B cell (primary cell): Measurements from ENCODE around the gene MCF2L. TPM values are rescaled to one million over a fixed set of nuclear protein-coding genes. Genes with fewer than 3 reads are reported as not detected.

Experiments used
- ATAC-seq: fragments of 200-7000 bp; cut with Tn5 transposase; one replicate; pipeline ENCODE4 v1.10.0; 2021; ENCODE audit warnings: low read depth, mild to moderate bottlenecking, moderate number of reproducible peaks, moderate library complexity
- CTCF ChIA-PET: fragments of 350-600 bp; sonication (Branson Sonifier 250); formaldehyde crosslinking; loops from one replicate; lab custom pipeline; 2021; ENCODE audit warnings: antibody characterized with exemption, inconsistent platforms; lab: Charles Lee
- POLR2A ChIA-PET: fragments of 350-600 bp; sonication (Branson Sonifier 250); formaldehyde crosslinking; loops from one replicate; lab custom pipeline; 2021; ENCODE audit warnings: antibody characterized with exemption; lab: Charles Lee
- DNase-seq: peaks from one replicate; pipeline ENCODE4 v3.0.0; 2013
- H2AFZ ChIP-seq: 2 replicates; pipeline ENCODE4 v1.6.1; 2012; ENCODE audit warnings: mild to moderate bottlenecking, low read depth, low read length; ENCODE audit not compliant: insufficient read depth, poor library complexity, severe bottlenecking
- H3K27ac ChIP-seq, 2 donors: 1 replicate in 1 of 2; 2 replicates in 1 of 2; pipeline ENCODE4 v1.5.1; 2012 to 2013; ENCODE audit warnings: low read length in 2 of 2, mild to moderate bottlenecking in 2 of 2, moderate library complexity in 1 of 2
- H3K27me3 ChIP-seq, 4 experiments: fragments of 200-600 bp in 1 of 4; sonication (generic) in 1 of 4; replicated peaks in 1 of 4; 1 replicate in 2 of 4; 2 replicates in 2 of 4; pipeline versions ENCODE4 v1.6.1 to v1.7.0; 2013 to 2016; ENCODE audit warnings: low read length in 3 of 4, mild to moderate bottlenecking in 2 of 4, mixed read lengths in 1 of 4, moderate library complexity in 1 of 4; ENCODE audit not compliant: insufficient read depth in 4 of 4, control insufficient read depth in 3 of 4; ENCODE audit errors: control extremely low read depth in 1 of 4
- H3K36me3 ChIP-seq, 2 experiments: replicated peaks in 1 of 2; 1 replicate in 1 of 2; 2 replicates in 1 of 2; pipeline versions ENCODE4 v1.6.1 to v1.7.1; 2013; ENCODE audit warnings: low read length in 1 of 2; ENCODE audit not compliant: insufficient read depth in 2 of 2, control insufficient read depth in 1 of 2; ENCODE audit errors: control extremely low read depth in 1 of 2, extremely low read depth in 1 of 2
- H3K4me1 ChIP-seq, 2 donors: fragments of 200-600 bp in 1 of 2; sonication (generic) in 1 of 2; 1 replicate in 1 of 2; 2 replicates in 1 of 2; pipeline versions ENCODE4 v1.5.1 to v1.6.1; 2013 to 2017; ENCODE audit warnings: low read length in 2 of 2; ENCODE audit not compliant: control insufficient read depth in 2 of 2, insufficient read depth in 2 of 2
- H3K4me2 ChIP-seq: replicated peaks from 2 replicates; pipeline ENCODE3; 2012; ENCODE audit warnings: mild to moderate bottlenecking, low read depth, low read length; ENCODE audit not compliant: poor library complexity, severe bottlenecking
- H3K4me3 ChIP-seq, 5 experiments: fragments of 200-600 bp in 1 of 5; sonication (generic) in 1 of 5; 1 replicate in 3 of 5; 2 replicates in 2 of 5; pipeline versions ENCODE4 v1.5.1 to v1.7.0; 2011 to 2016; ENCODE audit warnings: low read length in 4 of 5, mild to moderate bottlenecking in 4 of 5, low read depth in 2 of 5, control low read depth in 1 of 5, moderate library complexity in 1 of 5; ENCODE audit not compliant: insufficient read depth in 1 of 5; ENCODE audit errors: control extremely low read depth in 1 of 5, extremely low read depth in 1 of 5
- H3K79me2 ChIP-seq: fragments of 200-600 bp; sonication (generic); one replicate; pipeline ENCODE4 v1.6.0; 2016; ENCODE audit warnings: low read length; ENCODE audit not compliant: control insufficient read depth, insufficient read depth
- H3K9ac ChIP-seq: fragments of 200-600 bp; sonication (generic); 2 replicates; pipeline ENCODE4 v1.6.1; 2017; ENCODE audit warnings: mild to moderate bottlenecking, low read length, moderate library complexity
- H3K9me3 ChIP-seq, 3 donors: one replicate each; pipeline versions ENCODE4 v1.6.1 to v1.7.1; 2013; ENCODE audit warnings: low read length in 2 of 3; ENCODE audit not compliant: control insufficient read depth in 2 of 3, insufficient read depth in 1 of 3; ENCODE audit errors: control extremely low read depth in 1 of 3
- H4K20me1 ChIP-seq: 2 replicates; pipeline ENCODE4 v1.6.0; 2012; ENCODE audit warnings: mild to moderate bottlenecking, low read length; ENCODE audit not compliant: insufficient read depth, control insufficient read depth, poor library complexity, severe bottlenecking
- H3K27ac Mint-ChIP-seq: one replicate; pipeline ENCODE4 v1.8.0; 2021; ENCODE audit warnings: mixed read lengths
- H3K27me3 Mint-ChIP-seq: one replicate; pipeline ENCODE4 v1.8.0; 2021; ENCODE audit warnings: mixed read lengths
- H3K4me1 Mint-ChIP-seq: one replicate; pipeline ENCODE4 v1.8.0; 2021; ENCODE audit warnings: mixed read lengths
- H3K4me3 Mint-ChIP-seq: one replicate; pipeline ENCODE4 v1.8.0; 2021; ENCODE audit warnings: mixed read lengths
- H3K9me3 Mint-ChIP-seq: one replicate; pipeline ENCODE4 v1.8.0; 2022; ENCODE audit warnings: mixed read lengths; ENCODE audit not compliant: insufficient read depth
- CTCF ChIP-seq: fragments of 200-600 bp; IDR thresholded peaks from one replicate; pipeline ENCODE4 v1.8.0; 2022; ENCODE audit warnings: antibody characterized with exemption, mild to moderate bottlenecking
- EZH2 ChIP-seq: IDR thresholded peaks from 2 replicates; pipeline ENCODE4 v1.6.1; 2012; ENCODE audit warnings: borderline replicate concordance, low read depth, mild to moderate bottlenecking, moderate library complexity, low read length; ENCODE audit not compliant: insufficient read depth, poor library complexity, severe bottlenecking
- WGBS: methylation state at CpG from one replicate; pipeline ENCODE4 v1.1.5; 2013; ENCODE audit warnings: missing lambda C conversion rate; ENCODE audit not compliant: insufficient coverage; 5-methylcytosine and 5-hydroxymethylcytosine counted together
- intact Hi-C: fragments of 100-400 bp; cut with micrococcal nuclease; formaldehyde crosslinking; loops from one replicate; pipeline ENCODE4 v1.10.0; 2022
- polyA plus RNA-seq: library from polyadenylated mRNA; depleted of rRNA; stranded (reverse); fragments of >200 nt; gene quantifications from 2 replicates; pipeline ENCODE4 v1.2.3, GENCODE V29; 2012
- total RNA-seq, 2 donors: library from RNA; stranded (reverse); fragments of 120-200 nt in 1 of 2; gene quantifications; 1 replicate in 1 of 2; 2 replicates in 1 of 2; pipeline versions ENCODE4 v1.2.3 to v1.2.4, GENCODE V29; 2013 to 2022

Gene MCF2L
- total and polyA plus RNA-seq, 2 donors (not counting 1 experiment from before 2014, with no cell fraction given) = 3.7 to 8.2 TPM

- intact Hi-C loops = no loop called here
- POLR2A ChIA-PET = no interaction called here
- WGBS = 89% methylated on average over 9 of the region's 12 CpGs
Observed at GRCh38 chr13:112957295-112957677, 11.7 kb upstream of the MCF2L start.

More at GRCh38 chr13:112957295-112957677, 11.7 kb upstream of the MCF2L start:
- Histone ChIP-seq H3K4me2 (no peak overlapping the region), H3K4me3 (no peak overlapping the region), H4K20me1 (no peaks in the 10 kb centered on the region), H2AFZ (no peak overlapping the region), H3K79me2 (no peaks in the 10 kb centered on the region), H3K36me3 (no peaks in the 10 kb centered on the region), H3K27ac (no peak overlapping the region), H3K4me1 (no peaks in the 10 kb centered on the region), H3K27me3 (no peaks in the 10 kb centered on the region), H3K9me3 (no peaks in the 10 kb centered on the region), H3K9ac (no peak overlapping the region)
- CTCF ChIA-PET = no interaction called here
- Mint-ChIP-seq H3K4me1 (no peaks in the 10 kb centered on the region), H3K9me3 (no peaks in the 10 kb centered on the region), H3K27me3 (no peaks in the 10 kb centered on the region), H3K27ac (no peak overlapping the region), H3K4me3 (no peak overlapping the region)
- TF ChIP-seq EZH2 (no peak), CTCF (no peak)
- DNase-seq (no peak), ATAC-seq (no peak)
